IPS-18c (cell line): ENCODE data around the gene ZNF616.
A peak's percentile ranks its signal among the peaks of the same experiment; 100 is the strongest.
"Not testable (repeated sequence)": the region's sequence is repeated elsewhere in the genome, so short reads cannot be mapped to it uniquely, and the experiment has no call there.

Experiments used
- H3K4me3 ChIP-seq: 2 replicates; pipeline ENCODE4 v1.7.0; 2013; ENCODE audit warnings: low read depth, mild to moderate bottlenecking, low read length, moderate library complexity; ENCODE audit not compliant: insufficient read depth
- H3K9me3 ChIP-seq: one replicate; pipeline ENCODE4 v1.6.1; 2013; ENCODE audit warnings: mild to moderate bottlenecking, low read length, moderate library complexity; ENCODE audit not compliant: control insufficient read depth, insufficient read depth

ZNF616 gene

DNA sequence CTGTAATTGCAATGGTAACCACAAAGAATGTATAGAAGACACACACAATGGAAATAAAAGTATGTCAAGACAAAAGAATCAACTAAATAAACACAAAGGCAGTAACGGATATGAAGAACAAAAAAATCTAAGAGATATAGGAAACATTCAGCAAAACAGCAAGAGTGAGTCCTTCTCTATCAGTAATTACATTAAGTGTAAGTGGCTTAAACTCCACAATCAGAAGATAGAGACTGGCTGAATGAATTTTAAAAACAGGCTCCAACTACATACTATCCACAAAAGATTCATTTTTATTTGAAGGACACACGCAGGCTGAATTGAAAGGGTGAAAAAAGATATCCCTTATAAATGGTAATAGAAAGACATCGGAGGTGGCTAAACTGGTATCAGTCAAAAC lies 19.5 kb downstream of the ZNF616 start:
- Histone ChIP-seq H3K9me3 (peaks cover 46% of the 10 kb centered on the region), H3K4me3 (no peak overlapping the region)

DNA sequence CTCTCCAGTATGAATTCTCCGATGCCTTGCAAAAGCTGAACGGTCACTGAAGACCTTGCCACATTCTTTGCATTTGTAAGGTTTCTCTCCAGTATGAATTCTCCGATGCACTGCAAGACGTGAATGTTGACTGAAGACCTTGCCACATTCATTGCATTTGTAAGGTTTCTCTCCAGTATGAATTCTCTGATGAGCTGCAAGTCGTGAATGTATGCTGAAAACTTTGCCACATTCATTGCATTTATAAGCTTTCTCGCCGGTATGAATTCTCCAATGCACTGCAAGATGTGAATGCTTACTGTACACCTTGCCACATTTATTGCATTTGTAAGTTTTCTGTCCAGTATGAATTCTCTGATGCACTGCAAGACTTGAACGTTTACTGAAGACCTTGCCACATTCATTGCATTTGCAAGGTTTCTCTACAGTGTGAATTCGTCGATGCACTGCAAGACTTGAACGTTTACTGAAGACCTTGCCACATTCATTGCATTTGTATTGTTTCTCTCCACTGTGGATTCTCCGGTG lies 24.1 kb downstream of the ZNF616 start:
- Histone ChIP-seq H3K9me3 (peaks cover 48% of the 10 kb centered on the region), H3K4me3 (no peak overlapping the region)

DNA sequence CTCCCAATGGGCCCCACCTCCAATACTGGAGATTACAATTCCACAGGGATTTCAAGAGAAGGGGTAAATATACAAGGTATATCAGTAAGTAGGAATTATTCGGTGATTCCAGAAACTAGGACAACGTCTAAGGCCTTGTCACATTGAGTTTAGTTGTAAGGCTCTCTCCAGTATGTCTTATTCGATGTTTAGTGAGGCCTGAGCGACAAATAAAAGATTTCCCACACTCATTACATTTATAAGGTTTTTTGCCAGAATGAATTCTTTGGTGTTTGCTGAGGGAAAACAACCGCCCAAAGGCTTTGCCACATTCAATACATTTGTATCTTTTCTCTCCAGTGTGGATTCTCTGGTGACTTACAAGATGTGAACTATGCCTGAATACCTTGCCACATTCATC lies 25.0 kb downstream of the ZNF616 start:
- Histone ChIP-seq H3K9me3 (peaks cover 48% of the 10 kb centered on the region), H3K4me3 (no peak overlapping the region)

DNA sequence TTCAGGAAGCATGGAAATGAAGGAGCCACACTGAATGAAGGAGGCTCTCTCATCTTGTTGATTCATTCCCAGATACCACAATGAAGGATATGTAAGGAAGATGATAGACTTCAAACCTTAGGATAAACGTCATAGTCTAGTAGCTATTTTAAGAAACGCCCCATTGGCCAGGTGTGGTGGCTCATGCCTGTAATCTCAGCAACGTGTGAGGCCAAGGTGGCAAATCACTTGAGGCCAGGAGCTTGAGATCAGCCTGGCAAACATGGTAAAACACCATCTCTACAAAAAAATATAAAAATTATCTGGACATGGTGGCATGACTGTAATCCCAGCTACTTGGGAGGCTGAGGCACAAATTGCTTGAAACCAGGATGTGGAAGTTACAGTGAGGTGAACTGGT lies 27.1 kb downstream of the ZNF616 start:
- H3K9me3 ChIP-seq, result peaks cover 38% of the 10 kb centered on the region

DNA sequence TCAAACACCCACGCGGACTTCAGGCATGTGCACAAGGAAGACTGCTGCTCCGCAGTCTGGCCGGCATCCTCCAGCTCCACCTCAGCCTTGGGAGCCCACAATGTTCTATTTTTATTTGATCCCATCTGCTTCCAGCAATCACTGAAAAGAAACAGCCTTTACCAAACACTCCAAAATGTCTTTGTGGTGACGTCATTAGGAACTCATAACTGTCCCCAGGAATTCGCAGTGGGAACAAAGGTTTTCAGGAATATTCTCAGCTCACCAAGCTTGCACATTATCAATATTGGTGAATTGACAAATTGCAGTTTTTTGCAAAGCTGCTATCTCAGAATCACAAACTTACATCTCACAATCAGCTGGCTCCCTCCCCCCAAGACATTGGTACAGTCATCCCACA lies 29.0 kb downstream of the ZNF616 start:
- Histone ChIP-seq H3K4me3 (no peak overlapping the region), H3K9me3 (peaks cover 34% of the 10 kb centered on the region)

More for the DNA sequence above, 27.1 kb downstream of the ZNF616 start:
- no peak overlapping the region for H3K4me3 ChIP-seq

DNA sequence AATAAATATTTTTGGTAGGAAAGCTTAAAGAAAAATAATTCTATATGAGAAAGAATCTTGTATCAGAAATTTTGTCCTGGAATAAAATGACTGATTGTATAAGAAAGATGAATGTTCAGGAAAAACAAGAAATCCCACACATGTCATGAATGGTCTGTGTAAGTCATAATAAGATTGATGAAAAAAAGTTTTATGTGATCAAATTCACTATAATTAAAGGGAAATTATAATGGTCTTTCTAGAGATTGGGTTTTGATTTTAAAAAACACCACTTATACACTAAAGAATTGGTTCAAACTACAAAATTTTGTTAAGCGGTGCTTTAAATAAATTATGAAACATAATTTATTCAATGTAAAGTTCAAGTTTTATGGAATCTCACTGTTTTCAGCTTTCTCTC lies 37.0 kb downstream of the ZNF616 start:
- H3K9me3 ChIP-seq, result peaks cover 6% of the 10 kb centered on the region
- no peak overlapping the region for H3K4me3 ChIP-seq

DNA sequence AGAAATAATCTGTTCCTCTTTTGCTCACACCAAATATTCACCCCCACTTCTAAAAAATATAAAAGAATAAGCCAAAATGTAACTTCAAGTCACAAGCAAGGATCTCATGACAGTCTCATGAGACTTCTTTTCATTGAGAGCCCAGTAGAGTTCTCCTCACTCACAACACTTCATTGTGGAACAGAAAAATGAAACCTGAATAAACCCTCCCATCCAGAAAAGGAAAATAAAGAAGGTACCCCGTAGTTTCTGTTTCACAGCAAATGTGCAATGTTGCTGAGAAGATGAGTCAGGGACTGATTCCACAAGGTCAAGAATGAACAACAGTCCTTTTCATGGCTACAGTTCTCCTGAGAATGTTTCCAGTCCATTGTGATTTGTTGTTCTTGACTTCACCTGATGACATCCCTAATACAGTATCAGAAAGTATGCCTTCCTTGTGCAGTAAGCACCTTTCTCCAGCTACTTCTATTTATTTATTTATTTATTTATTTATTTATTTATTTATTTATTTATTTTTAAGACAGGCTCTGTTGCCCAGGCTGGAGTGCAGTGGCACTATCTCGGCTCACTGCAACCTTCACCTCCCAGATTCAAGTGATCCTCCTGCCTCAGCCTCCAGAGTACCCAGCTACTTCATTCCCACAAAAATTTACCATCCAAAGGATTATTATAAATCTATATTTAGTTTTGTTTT lies 37.7 kb downstream of the ZNF616 start:
- Histone ChIP-seq H3K9me3 (peaks cover 10% of the 10 kb centered on the region), H3K4me3 (no peak overlapping the region)

DNA sequence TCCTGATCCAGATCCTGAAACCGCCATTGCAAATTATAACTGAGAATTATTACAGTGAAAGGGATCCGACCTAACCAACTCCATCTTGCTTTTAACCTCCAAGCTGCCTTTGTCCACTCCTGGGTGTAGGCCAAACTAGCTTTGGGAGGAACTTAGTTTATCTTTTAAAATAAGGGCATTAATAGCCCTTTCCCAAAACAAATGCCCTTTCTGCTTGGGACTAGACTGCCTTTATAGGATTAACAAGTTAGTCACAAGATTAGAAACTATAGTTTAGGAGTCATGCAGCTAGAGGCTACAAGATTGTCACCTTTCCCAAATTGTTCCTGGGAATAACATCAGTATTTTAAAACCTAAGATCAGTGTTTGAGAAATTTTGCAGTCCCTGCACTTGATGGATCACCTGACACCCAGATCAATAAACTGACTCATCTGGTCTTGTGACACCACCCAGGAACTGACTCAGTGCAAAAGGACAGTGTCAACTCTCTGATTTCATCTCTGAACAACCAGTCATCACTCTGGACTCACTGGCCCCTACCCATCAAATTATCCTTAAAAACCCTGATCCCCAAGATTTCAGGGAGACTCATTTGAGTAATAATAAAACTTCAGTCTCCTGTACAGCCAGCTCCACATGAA lies 40.1 kb downstream of the ZNF616 start:
- Histone ChIP-seq H3K9me3 (peaks cover 6% of the 10 kb centered on the region), H3K4me3 (no peak overlapping the region)

DNA sequence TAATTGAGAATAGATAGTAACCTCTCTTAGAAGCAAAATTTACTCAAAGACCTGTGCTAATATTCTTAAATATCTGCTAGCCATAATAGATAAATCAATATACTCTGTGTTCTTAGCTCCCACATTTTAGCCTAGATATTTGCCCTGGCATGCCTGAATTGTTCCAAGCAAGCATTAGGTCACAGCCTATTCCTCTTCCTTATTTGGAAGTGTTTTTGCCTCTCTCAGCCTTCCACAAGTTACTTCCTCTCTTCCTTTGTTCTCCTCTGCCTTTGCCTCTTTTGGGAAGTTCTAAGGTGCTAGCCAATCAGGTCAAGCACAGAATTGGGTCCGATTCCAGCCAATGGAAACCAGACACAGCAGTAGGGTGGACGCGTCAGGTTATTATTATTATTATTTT lies 43.3 kb downstream of the ZNF616 start:
- H3K9me3 ChIP-seq, H3K4me3 ChIP-seq: not testable (repeated sequence)

DNA sequence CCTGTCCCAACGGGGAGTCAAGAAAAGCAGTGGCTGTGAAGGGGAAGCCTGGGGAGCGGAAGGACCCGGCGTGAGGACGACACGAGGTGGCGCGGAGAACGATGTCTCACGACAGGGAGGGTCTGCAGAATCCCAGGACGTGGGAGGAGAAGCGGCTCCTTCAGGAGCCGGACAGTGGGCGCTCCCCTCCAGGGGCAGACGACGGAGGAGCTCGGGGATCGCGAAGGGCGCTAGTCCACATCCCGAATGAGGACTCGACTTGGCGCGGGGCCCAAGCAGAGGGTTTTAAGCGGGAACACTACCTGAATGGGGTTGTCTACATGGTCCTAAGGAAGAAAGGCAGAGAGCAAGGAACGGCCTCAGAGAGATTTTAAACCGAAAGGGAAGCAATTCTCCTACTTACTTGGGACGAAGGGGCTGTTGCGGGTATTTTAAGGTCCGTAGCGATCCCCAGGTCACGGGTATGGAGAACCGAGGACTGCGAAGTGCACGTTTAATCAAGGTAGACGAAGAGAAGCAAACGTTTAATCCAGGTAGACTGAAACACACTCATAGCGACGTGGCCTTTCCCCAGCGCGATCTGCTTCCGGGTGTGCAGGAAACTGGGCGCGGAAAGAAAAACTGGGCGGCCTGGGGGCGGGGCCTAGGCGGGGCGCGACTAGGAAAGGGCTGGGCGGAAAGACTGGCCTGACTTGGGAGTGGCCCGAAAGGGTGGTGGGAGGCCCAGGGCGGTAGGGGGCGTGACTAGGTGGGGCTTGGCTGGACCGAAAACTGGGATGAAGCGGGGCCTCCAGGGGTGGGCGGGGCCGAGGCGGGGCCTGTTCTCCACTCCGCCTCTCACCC lies 44.3 kb downstream of the ZNF616 start, which contains the start of gene ZNF841:
Gene ZNF841 (minus strand): TSS at position 594 of the 843 bp plus-strand sequence. CDS start 10,964 bp downstream, outside the sequence.
- H3K9me3 ChIP-seq, result peaks cover 6% of the 10 kb centered on the region

DNA sequence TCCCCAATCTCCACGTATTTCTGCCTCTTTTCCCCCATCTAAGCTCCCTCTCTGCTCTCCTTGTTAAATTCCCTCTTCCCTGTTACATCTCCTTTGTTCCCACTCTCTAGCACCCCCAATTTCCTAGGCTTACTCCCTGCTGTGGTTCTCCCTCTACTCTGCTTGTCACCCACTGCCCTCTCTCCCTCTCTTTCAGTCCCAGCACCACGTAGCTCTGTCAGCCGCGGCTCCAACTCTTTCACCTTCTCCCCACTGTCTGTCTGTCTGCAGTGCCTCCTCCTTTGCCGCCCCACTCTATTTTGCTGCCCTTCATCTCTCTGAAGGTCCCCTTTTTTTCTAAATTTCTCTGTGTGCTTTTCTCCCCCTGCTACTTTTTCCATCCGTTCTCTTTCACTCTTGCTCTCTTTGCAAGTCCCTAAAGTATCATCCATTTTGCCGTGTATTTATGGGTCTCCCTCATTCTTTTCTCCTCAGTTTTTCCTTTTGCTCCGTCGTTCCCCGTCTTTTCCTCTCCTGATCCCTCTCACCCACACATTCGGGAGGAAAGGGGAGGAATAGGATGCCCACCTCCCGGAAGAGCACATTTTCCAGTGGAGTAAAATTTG lies 45.1 kb downstream of the ZNF616 start:
- Histone ChIP-seq H3K9me3 (peaks cover 6% of the 10 kb centered on the region), H3K4me3 (peak overlapping the region; percentile 81)

More for the DNA sequence above, 44.3 kb downstream of the ZNF616 start, which contains the start of gene ZNF841:
- H3K4me3 ChIP-seq, result peak within 1 kb of the TSS; percentile 81

DNA sequence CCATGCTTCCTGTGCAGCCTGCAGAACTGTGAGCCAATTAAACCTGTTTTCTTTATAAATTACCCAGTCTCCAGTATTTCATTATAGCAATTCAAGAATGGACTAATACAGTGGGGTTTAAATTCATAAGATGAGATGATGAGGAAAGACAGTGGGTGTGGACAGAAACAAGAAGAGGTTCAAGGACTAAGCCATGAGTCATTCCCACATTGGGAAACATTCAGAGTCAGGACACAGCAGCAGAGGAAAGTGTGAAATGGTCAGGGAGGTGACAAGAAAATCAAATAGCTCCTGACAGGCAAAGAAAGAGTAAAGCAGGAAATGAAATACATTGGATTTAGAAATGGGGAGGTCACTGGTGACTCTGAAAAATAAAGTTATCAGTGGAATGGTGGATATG lies 53.3 kb downstream of the ZNF616 start:
- Histone ChIP-seq H3K9me3 (peaks cover 2% of the 10 kb centered on the region), H3K4me3 (no peak overlapping the region)

DNA sequence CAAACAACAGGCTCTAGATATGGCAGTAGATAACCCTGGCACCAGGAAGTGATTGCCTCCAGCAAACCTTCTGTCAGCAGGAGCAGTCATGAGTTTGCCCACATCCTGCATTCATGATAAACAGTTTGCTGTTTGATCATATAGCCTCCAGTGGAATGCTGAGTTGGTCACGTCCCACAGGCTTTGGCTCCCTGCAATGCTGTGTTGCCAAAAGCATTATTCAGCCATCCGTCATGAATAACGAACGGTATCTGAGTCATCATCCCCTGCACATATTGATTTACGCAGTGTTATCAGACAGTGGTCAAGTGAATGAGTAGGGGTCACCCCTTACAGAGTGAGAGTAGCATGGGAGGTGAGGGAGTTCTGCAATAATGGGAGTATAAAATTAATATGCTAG lies 69.2 kb downstream of the ZNF616 start:
- no peak overlapping the region for H3K4me3 ChIP-seq
- H3K9me3 ChIP-seq, result peaks cover 18% of the 10 kb centered on the region

DNA sequence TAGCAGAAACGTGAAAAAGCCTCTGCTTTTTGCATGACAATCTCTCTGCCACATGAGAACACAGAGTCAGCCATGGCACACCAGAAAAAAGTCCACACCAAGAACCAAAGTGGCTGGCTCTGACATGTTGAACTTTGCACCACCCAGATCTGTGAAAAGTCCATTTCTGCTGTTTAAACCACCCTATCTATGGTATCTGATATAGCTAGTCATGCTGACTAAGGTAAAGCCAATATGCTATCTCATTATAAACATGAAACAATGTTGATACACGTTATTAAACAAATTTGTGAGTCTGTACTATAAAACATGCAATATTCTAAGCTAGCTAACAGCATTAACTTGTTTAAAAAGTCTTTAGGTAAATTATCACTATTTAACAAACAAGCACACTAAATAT lies 70.1 kb downstream of the ZNF616 start:
- no peak overlapping the region for H3K4me3 ChIP-seq
- peaks cover 22% of the 10 kb centered on the region for H3K9me3 ChIP-seq

DNA sequence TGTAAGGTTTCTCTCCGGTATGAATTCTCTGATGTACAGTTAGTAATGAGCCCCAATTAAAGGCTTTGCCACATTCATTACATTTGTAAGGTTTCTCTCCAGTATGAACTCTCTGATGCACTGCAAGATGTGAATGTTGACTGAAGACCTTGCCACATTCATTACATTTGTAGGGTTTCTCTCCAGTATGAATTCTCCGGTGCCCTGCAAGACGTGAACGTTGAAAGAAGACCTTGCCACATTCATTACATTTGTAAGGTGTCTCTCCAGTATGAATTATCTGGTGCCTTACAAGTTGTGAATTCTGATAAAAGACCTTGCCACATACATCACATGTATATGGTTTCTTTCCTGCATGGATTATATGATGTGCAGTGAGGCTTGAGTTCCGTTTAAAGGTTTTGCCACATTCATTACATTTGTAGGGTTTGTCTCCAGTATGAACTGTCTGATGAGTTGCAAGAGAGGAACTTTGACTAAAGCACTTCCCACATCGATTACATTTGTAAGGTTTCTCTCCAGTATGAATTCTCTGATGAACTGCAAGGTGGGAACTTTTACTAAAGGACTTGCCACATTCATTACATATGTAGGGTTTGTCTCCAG lies 73.4 kb downstream of the ZNF616 start:
- no peak overlapping the region for H3K4me3 ChIP-seq
- peaks cover 22% of the 10 kb centered on the region for H3K9me3 ChIP-seq

DNA sequence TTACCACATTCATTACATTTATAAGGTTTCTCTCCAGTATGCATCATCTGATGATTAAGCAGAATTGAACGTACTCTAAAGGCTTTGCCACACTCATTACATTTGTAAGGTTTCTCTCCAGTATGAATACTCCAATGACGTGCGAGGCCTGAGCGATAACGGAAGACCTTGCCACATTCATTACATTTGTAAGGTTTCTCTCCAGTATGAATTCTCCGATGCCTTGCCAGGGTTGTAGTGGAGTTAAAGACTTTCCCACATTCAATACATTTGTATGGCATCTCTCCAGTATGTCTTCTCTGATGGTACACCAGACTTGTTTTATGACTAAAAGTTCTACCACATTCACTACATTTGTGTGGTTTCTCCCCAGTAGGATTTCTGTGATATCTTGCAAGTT lies 74.3 kb downstream of the ZNF616 start:
- no peak overlapping the region for H3K4me3 ChIP-seq
- H3K9me3 ChIP-seq, result peaks cover 20% of the 10 kb centered on the region
